Ishikawa (cell line): ENCODE data around the gene CDKN1A.

ENCODE experiments used
- EGR1 ChIP-seq: IDR thresholded peaks from 2 replicates; pipeline ENCODE4 v1.6.1; 2012
- EP300 ChIP-seq: IDR thresholded peaks from 2 replicates; pipeline ENCODE4 v1.6.1; 2012; ENCODE audit warnings: borderline replicate concordance
- FOXM1 ChIP-seq: IDR thresholded peaks from 2 replicates; pipeline ENCODE4 v1.6.1; 2012; ENCODE audit warnings: low read depth, borderline replicate concordance
- MAX ChIP-seq: IDR thresholded peaks from 2 replicates; pipeline ENCODE4 v1.6.1; 2012
- NFIC ChIP-seq: IDR thresholded peaks from 2 replicates; pipeline ENCODE4 v1.6.1; 2012
- RAD21 ChIP-seq: IDR thresholded peaks from 2 replicates; pipeline ENCODE4 v1.6.1; 2012; ENCODE audit warnings: low read depth
- TCF12 ChIP-seq: IDR thresholded peaks from 2 replicates; pipeline ENCODE4 v1.6.1; 2012; ENCODE audit warnings: low read depth
- TEAD4 ChIP-seq: IDR thresholded peaks from 2 replicates; pipeline ENCODE4 v1.6.1; 2012
- USF1 ChIP-seq: IDR thresholded peaks from 2 replicates; pipeline ENCODE4 v1.6.1; 2012
- YY1 ChIP-seq: IDR thresholded peaks from 2 replicates; pipeline ENCODE4 v1.6.1; 2012; ENCODE audit warnings: low read depth

GRCh38 chr6:36685166-36685924, 6.8 kb downstream of the CDKN1A start:
- no peak for TF ChIP-seq MAX
- no peak for TF ChIP-seq TEAD4
- no peak for TF ChIP-seq YY1
- no peak for TF ChIP-seq USF1
- no peak for TF ChIP-seq TCF12
- no peak for TF ChIP-seq EP300
- no peak for TF ChIP-seq RAD21
- TF ChIP-seq NFIC, result no peak
- TF ChIP-seq FOXM1, result no peak
- TF ChIP-seq EGR1, result no peak
